Smooth muscle cell (in vitro differentiated cells): ENCODE data around the gene GPR26. TPM values are rescaled to one million over a fixed set of nuclear protein-coding genes. Genes with fewer than 3 reads are reported as not detected.
A peak's percentile ranks its signal among the peaks of the same experiment; 100 is the strongest.

Source experiments
- DNase-seq: peaks from one replicate; lab custom pipeline; 2025; ENCODE audit not compliant: unreplicated experiment; lab: John Stamatoyannopoulos, UW
- H2AFZ ChIP-seq: fragments of 200-600 bp; sonication (generic); 2 replicates; pipeline ENCODE4 v1.6.0; 2016; ENCODE audit warnings: antibody characterized with exemption, low read depth, mild to moderate bottlenecking
- H3F3A ChIP-seq: fragments of 200-600 bp; sonication (generic); 2 replicates; pipeline ENCODE4 v1.6.0; 2017; ENCODE audit warnings: antibody characterized with exemption, low read depth
- H3K27ac ChIP-seq: fragments of 200-600 bp; sonication (generic); 2 replicates; pipeline ENCODE4 v1.5.1; 2016; ENCODE audit warnings: low read depth, mild to moderate bottlenecking
- H3K27me3 ChIP-seq: fragments of 200-600 bp; sonication (generic); 2 replicates; pipeline ENCODE4 v1.6.1; 2016; ENCODE audit warnings: low read depth, mild to moderate bottlenecking
- H3K36me3 ChIP-seq: fragments of 200-600 bp; sonication (generic); 2 replicates; pipeline ENCODE4 v1.5.1; 2016; ENCODE audit warnings: low read depth
- H3K4me1 ChIP-seq: fragments of 200-600 bp; sonication (generic); 2 replicates; pipeline ENCODE4 v1.5.1; 2016; ENCODE audit warnings: low read depth
- H3K4me2 ChIP-seq: fragments of 200-600 bp; sonication (generic); 2 replicates; pipeline ENCODE4 v1.6.0; 2016; ENCODE audit warnings: mild to moderate bottlenecking
- H3K4me3 ChIP-seq: fragments of 200-600 bp; sonication (generic); 2 replicates; pipeline ENCODE4 v1.5.1; 2016; ENCODE audit warnings: mild to moderate bottlenecking
- H3K79me2 ChIP-seq: fragments of 200-600 bp; sonication (generic); 2 replicates; pipeline ENCODE4 v1.6.0; 2016; ENCODE audit warnings: low read depth, mild to moderate bottlenecking
- H3K9ac ChIP-seq: fragments of 200-600 bp; sonication (generic); 2 replicates; pipeline ENCODE4 v1.6.0; 2016; ENCODE audit warnings: low read depth
- H3K9me3 ChIP-seq: fragments of 200-600 bp; sonication (generic); replicated peaks from 2 replicates; pipeline ENCODE4 v1.5.1; 2016; ENCODE audit warnings: low read depth
- H4K20me1 ChIP-seq: fragments of 200-600 bp; sonication (generic); 2 replicates; pipeline ENCODE4 v1.6.0; 2016; ENCODE audit warnings: low read depth
- CTCF ChIP-seq: fragments of 200-600 bp; sonication (generic); IDR thresholded peaks from 2 replicates; pipeline ENCODE4 v1.5.1; 2017; ENCODE audit warnings: borderline replicate concordance, mild to moderate bottlenecking, antibody characterized with exemption; ENCODE audit not compliant: insufficient read depth, poor library complexity, severe bottlenecking
- WGBS: methylation state at CpG from one replicate; pipeline ENCODE4 v1.1.7; 2016; ENCODE audit warnings: low lambda C conversion rate; 5-methylcytosine and 5-hydroxymethylcytosine counted together
- polyA plus RNA-seq: library from polyadenylated mRNA; unstranded; fragments of >200 nt; fragmentation: Nextera tagmentation; extraction: Ambion mirVana; gene quantifications from 2 replicates; pipeline ENCODE4 v1.2.1, GENCODE V29; 2016
- total RNA-seq: library from RNA; depleted of rRNA; stranded (reverse); fragments of >200 nt; gene quantifications from 2 replicates; pipeline ENCODE4 v1.2.3, GENCODE V29; 2014

The GPR26 gene
- total and polyA plus RNA-seq, 2 experiments from 2014 or later, result not detected

GRCh38 chr10:123742751-123743440 lies 76.7 kb downstream of the GPR26 start:
- Histone ChIP-seq H2AFZ (no peak overlapping the region), H3K4me1 (no peaks in the 10 kb centered on the region), H3K27me3 (no peaks in the 10 kb centered on the region), H3K9me3 (no peaks in the 10 kb centered on the region), H3K79me2 (no peaks in the 10 kb centered on the region), H3F3A (no peaks in the 10 kb centered on the region), H3K36me3 (no peaks in the 10 kb centered on the region), H3K27ac (no peak overlapping the region), H3K4me3 (no peak overlapping the region), H4K20me1 (no peaks in the 10 kb centered on the region), H3K4me2 (peak overlapping the region; percentile 57), H3K9ac (no peak overlapping the region)
- WGBS, result 49% methylated on average over 10 of the region's 10 CpGs
- no peak for DNase-seq
- no peak for TF ChIP-seq CTCF

- no peaks in the 10 kb centered on the region for H3K4me1 ChIP-seq
- H3K27ac ChIP-seq, result no peak overlapping the region
- WGBS, result 45% methylated on average over 13 of the region's 13 CpGs
- no peaks in the 10 kb centered on the region for H3F3A ChIP-seq
- no peak overlapping the region for H2AFZ ChIP-seq
- H3K4me2 ChIP-seq, result peak overlapping the region; percentile 57
- no peak overlapping the region for H3K4me3 ChIP-seq
- no peaks in the 10 kb centered on the region for H4K20me1 ChIP-seq
- no peak for DNase-seq
- no peaks in the 10 kb centered on the region for H3K79me2 ChIP-seq
- H3K36me3 ChIP-seq, result no peaks in the 10 kb centered on the region
- no peak for TF ChIP-seq CTCF
- no peak overlapping the region for H3K9ac ChIP-seq
- no peaks in the 10 kb centered on the region for H3K27me3 ChIP-seq
- H3K9me3 ChIP-seq, result no peaks in the 10 kb centered on the region
Observed at GRCh38 chr10:123743441-123744223, 77.5 kb downstream of the GPR26 start.

GRCh38 chr10:123744224-123744536 lies 78.0 kb downstream of the GPR26 start:
- TF ChIP-seq CTCF, result no peak
- Histone ChIP-seq H3K79me2 (no peaks in the 10 kb centered on the region), H3K9ac (no peak overlapping the region), H3K4me3 (no peak overlapping the region), H3F3A (no peaks in the 10 kb centered on the region), H3K27me3 (no peaks in the 10 kb centered on the region), H3K4me1 (no peaks in the 10 kb centered on the region), H3K27ac (no peak overlapping the region), H3K36me3 (no peaks in the 10 kb centered on the region), H3K9me3 (no peaks in the 10 kb centered on the region), H3K4me2 (peak overlapping the region; percentile 57), H2AFZ (no peak overlapping the region), H4K20me1 (no peaks in the 10 kb centered on the region)
- no peak for DNase-seq
- 73% methylated on average over 6 of the region's 6 CpGs for WGBS

Other genes with a start within 250 kb of the GPR26 start
- 31.2 and 38.2 TPM in 2 replicates for gene CPXM2, start 225.5 kb downstream of the GPR26 start, total RNA-seq
- gene CPXM2, start 225.5 kb downstream of the GPR26 start, polyA plus RNA-seq, result 37.3 and 65.5 TPM in 2 replicates